ENCODE data around the gene HHIPL1.

HHIPL1 gene

GRCh38 chr14:99718031-99718810, 73.3 kb downstream of the HHIPL1 start:
- no peak for DNase-seq

DNA sequence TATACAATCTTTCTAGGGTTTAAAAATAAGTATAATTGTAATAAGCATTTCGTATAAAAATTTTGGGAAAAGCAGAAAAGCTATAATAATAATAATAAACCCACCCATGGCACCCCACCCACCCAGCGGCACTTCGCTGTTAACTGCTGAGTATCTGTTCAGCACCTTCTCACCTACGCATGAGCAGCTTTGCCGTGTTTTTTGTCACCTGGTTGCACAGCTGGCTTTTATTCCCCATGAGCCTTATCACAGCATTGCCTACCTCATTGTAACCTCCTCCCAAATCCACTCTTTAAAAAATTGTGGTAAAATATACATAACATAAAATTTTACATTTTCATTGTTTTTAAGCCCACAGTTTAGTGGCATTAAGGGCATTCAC, 73.9 kb downstream of the HHIPL1 start:
- DNase-seq, result no peak

GRCh38 chr14:99720941-99721791, 76.2 kb downstream of the HHIPL1 start:
- DNase-seq, result no peak

DNA sequence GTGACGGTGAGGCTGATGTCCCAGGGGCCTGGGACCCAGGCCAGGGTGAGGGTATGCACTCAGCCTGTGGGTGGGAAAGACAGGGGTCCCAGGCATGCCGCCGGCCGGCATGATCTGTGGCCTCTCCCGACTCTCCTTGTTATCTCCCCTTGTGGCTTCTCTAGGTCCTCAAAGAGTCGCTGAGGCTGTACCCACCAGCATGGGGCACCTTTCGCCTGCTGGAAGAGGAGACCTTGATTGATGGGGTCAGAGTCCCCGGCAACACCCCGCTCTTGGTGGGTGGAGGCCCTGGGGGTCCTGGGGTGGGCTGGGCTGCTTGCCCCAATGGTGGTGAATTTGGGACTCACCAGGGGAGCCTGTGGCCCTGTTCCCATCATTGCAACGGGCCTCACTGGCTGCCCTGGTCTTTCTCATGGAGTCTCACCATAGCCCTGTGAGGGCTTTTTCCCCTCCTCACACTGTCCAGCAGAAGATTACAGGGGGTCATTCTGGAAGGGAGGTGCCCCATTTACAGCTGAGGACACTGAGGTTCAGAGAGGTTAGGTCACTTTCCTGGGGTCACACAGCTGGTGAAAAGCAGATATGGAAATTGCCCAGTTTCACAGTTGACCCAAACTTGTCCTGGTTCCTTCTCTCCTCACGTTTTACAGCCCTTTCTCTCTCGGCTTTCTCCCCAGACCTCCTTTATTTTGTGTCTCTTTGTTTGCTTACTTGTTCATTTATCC, 77.0 kb downstream of the HHIPL1 start:
- no peak for DNase-seq

DNA sequence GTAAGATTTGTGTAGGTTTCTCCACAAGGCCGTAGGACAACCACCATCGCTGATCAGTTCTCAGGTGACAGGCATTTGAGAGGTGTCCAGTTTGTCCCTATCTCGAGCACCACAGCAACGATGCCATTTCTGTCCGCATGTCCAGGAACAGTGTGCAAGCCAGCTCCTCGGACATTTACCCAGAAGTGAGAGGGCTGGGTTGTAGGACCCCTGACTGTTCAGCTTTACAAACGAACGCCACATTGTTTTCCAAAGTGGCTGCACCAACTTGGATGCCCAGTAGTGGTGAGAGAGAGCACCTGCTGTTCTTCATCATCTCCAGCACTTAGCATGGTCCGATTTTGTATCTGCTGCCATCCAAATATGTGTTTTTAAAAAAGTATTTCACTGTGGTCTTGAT, 77.8 kb downstream of the HHIPL1 start:
- DNase-seq, result no peak

DNA sequence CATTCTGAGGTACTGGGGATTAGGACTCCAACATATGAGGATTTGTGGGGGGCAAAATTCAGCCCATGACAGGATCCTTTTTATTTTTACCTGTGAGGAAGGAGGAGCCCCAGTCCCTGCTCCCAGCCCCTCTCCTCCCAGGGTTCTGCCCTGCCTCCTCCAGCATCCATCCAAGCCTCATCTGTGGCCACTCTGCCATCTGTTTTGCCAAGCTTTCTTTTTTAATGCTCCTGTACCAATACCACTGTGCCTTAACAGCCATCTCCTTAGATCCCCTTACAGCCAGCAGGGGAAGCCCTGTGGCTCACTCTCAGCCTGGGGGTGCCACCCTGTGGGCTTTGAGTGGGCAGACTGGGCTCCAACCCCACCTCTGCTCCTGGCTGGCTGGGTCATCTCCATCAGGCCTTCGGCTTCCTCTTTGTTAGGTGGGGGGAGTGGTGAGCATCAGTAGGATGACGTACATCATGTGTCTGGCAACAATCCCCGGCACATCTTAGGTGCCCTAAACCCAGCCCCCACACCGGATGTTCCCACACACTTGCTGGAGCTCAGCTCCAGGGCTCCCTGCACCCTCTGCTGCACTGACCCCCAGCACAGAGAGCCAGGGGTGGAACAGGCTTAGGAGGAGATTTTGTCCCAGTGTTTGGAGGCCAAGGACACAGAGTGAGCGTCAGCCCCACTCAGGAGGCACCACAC, 79.4 kb downstream of the HHIPL1 start:
- no peak for DNase-seq

DNA sequence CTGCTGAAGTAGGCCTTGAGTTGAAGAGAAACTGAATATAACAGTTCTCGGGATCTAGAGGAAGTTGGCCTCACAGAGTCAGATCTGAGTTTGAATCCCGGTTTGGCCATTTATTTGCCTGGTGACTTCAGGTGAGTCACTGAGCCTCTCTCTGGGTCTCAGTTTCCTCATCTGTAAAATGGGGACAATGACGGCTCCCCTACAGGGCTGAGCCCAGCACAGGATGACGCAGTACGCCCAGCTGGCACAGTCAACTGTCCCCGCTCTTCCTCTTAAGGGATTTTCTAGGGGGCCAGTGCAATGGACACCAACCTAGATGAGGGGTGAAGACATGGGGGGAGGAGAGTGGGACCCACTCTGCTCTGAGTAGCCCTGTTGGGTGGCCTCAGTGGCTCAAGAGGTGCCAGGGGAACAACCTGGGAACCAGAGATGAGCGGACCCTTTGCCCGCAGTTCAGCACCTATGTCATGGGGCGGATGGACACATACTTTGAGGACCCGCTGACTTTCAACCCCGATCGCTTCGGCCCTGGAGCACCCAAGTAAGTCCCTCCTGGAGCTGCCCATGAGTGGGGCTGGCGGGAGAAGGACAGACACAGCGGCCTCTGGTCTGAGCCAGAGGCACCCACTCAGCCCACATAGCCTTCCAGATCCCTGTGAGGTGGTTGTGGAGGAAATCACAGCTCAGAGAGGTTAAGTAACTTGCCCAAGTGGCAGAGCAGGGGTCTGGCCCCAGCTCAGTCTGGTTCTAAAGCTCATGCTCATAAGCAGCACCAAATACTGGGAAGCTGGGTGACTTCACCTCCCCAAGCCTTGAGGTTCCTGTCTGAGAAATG, 80.2 kb downstream of the HHIPL1 start:
- no peak for DNase-seq

DNA sequence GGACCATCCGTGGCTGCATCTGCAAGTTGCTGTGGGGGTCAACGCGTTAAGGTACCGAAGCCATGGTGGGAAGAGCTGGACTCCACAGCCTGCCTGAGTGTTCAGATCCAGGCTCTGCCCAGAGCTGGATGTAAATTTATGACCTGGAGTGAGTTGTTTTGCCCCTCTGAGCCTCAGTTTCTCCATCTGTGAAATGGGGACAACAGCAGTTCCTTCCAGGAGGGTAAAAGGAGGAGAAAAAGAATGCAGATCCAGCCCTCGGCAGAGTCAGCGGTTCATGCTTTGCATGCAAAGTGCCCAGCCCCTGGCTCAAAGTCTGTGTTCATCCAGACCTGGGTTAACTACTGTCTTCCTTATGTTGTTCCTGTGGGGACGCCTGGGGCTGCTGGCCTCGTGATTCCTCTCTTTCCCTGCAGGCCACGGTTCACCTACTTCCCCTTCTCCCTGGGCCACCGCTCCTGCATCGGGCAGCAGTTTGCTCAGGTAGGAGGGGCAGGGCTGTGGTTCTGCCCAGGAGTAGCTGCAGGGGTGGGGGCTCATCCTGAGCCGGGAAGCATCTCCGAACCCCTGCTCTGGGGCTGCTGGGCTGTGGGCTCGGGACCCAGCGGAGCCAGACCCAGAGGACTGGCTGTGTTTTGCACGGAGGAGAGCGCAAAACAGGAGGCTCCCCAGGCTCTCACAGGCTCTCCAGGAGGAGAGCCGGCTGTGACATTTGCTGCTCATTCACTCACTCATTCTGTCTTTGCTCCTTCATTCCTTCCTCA, 81.0 kb downstream of the HHIPL1 start:
- DNase-seq, result no peak

DNA sequence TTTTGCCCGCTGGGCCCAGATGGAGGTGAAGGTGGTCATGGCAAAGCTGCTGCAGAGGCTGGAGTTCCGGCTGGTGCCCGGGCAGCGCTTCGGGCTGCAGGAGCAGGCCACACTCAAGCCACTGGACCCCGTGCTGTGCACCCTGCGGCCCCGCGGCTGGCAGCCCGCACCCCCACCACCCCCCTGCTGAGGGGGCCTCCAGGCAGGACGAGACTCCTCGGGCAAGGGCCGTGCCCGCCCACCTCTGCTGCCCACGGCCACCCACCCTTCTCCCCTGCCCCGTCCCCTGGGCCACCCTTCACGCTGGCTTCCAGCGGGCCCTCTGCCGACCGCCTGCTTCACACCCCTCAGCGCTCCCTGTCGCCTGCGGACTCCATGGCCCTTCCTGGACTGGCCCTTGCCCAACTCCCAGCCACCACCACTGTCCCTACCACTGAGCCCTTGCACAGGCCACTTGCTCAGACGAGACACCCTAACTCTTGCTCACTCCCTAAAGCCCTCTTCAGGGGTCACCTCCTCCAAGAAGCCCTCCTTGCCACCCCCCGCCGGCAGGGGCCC, 81.7 kb downstream of the HHIPL1 start:
- DNase-seq, result no peak

GRCh38 chr14:99727096-99727870, 82.4 kb downstream of the HHIPL1 start:
- DNase-seq, result no peak

DNA sequence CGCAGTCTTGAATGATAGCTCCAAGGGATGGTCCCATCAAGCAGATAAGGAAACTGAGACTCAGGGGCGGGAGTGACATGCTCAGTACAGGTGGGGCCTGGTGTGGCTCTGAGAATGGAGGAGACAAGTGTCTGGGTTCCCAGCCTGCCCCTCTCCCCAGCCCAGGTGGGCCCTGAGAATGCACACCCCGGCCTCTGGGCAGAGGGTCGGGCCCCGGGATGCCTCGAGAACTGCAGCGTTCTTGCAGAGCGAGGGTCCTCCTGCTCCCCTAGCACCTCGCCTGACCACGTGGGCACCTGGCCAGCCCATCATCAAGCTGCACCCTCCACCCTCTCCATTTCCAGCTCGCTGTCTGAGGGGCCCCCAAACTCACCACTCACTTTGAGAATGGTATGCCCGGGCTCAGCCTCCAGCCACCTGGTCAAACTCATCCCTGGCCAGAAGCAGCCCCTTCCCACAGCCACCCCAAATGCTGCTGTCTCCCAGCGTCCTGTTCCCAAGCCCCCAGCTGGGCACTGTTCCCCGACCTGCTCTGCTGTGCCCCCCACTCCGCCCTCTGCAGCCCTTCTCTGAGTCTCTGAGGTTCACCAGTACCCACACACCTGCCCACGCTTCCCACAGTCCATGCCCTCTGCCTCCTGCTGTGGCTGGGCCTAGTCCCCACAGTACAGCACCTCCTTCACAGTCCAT, 83.4 kb downstream of the HHIPL1 start:
- no peak for DNase-seq

DNA sequence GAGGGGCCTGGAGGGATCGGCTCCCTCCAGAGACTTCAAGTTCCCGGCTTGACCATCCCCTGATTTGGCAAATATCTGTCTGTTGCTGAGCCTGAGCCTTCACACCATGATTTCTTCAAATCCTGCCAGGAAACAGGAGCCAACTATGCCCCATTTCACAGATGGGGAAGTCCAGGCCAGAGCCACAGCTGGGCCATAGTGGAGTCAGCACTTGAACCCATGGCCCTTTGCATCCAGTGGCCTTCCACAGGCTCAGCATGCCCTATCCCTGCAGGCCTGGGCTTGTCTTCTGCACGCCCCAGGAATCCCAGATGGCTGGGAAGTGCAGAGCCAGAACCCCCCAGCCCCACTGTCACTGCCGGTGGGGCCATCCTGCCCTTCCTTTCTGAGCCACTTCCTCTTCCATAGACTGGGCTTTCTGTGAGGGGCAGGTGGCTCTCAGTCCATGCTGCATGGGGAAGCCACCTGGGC, 84.1 kb downstream of the HHIPL1 start:
- DNase-seq, result no peak
